HepG2 (cell line): Measurements from ENCODE around the gene TEKT5. TPM values are rescaled to one million over a fixed set of nuclear protein-coding genes. Genes with fewer than 3 reads are reported as not detected.

Experiments used
- ATAC-seq: fragments of 200-7000 bp; cut with Tn5 transposase; 3 replicates; pipeline ENCODE4 v1.9.1; 2020; ENCODE audit warnings: mild to moderate bottlenecking, moderate library complexity
- BruUV-seq: library from RNA; stranded (reverse); fragments of 400-500 nt; replicated peaks from 2 replicates; lab custom pipeline; 2021; lab: Mats Ljungman, UMichigan
- CTCF ChIA-PET: fragments of 300-600 bp; formaldehyde crosslinking; extraction: SDS; loops from one replicate; lab custom pipeline; 2021; ENCODE audit warnings: low total read pairs, inconsistent platforms, low intra/inter-chr PET ratio; lab: Yijun Ruan, JAX
- POLR2A ChIA-PET: fragments of 350-600 bp; sonication (Branson Sonifier 250); formaldehyde crosslinking; loops from one replicate; lab custom pipeline; 2020; ENCODE audit warnings: antibody characterized with exemption, inconsistent platforms; lab: Yijun Ruan, JAX
- DNase-seq: peaks from one replicate; pipeline ENCODE4 v3.0.0-alpha.2; 2015; ENCODE audit warnings: low spot score
- FAIRE-seq: peaks from 3 replicates; lab custom pipeline; 2011; peaks lifted over from hg19 to GRCh38; lab: Jason Lieb, UNC
- H2AFZ ChIP-seq: one replicate; pipeline ENCODE4 v1.6.1; 2011; ENCODE audit warnings: low read length, inconsistent platforms
- H3K27ac ChIP-seq: fragments of 300-600 bp; 3 replicates; pipeline ENCODE4 v1.8.0; 2011; ENCODE audit warnings: mixed run types, mild to moderate bottlenecking, mixed read lengths, low read length, inconsistent platforms; ENCODE audit not compliant: insufficient read depth; ENCODE audit errors: extremely low read length
- H3K27me3 ChIP-seq, 2 experiments: fragments of 200-600 bp in 1 of 2; 2 replicates in 1 of 2; 3 replicates in 1 of 2; pipeline versions ENCODE4 v1.6.0 to v1.8.0; 2011; ENCODE audit warnings: low read length in 2 of 2, mild to moderate bottlenecking in 2 of 2, moderate library complexity in 2 of 2, inconsistent platforms in 1 of 2; ENCODE audit not compliant: insufficient read depth in 2 of 2, control insufficient read depth in 1 of 2
- H3K36me3 ChIP-seq, 2 experiments: fragments of 200-600 bp in 1 of 2; replicated peaks in 1 of 2; 2 replicates in 1 of 2; 3 replicates in 1 of 2; pipeline versions ENCODE4 v1.5.1 to v1.8.0; 2011; ENCODE audit warnings: low read length in 2 of 2, inconsistent platforms in 1 of 2; ENCODE audit not compliant: insufficient read depth in 2 of 2, control insufficient read depth in 1 of 2
- H3K4me1 ChIP-seq: 2 replicates; pipeline ENCODE4 v1.5.1; 2012; ENCODE audit warnings: low read length, inconsistent platforms; ENCODE audit not compliant: insufficient read depth
- H3K4me2 ChIP-seq: 2 replicates; pipeline ENCODE4 v1.6.0; 2011; ENCODE audit warnings: low read depth, low read length, inconsistent platforms
- H3K4me3 ChIP-seq, 3 experiments: fragments of 200-600 bp in 1 of 3; sonication (generic), shearing (Covaris generic) in 1 of 3; replicated peaks in 1 of 3; 2 replicates each; pipeline ENCODE4 v1.5.1; 2011 to 2016; ENCODE audit warnings: low read length in 3 of 3, inconsistent platforms in 2 of 3, low read depth in 2 of 3, mild to moderate bottlenecking in 2 of 3, control low read depth in 1 of 3, mixed read lengths in 1 of 3; ENCODE audit not compliant: insufficient read depth in 1 of 3
- H3K79me2 ChIP-seq: one replicate; pipeline ENCODE4 v1.6.1; 2011; ENCODE audit warnings: low read length, inconsistent platforms; ENCODE audit not compliant: insufficient read depth
- H3K9ac ChIP-seq: 2 replicates; pipeline ENCODE4 v1.6.0; 2011; ENCODE audit warnings: mild to moderate bottlenecking, low read depth, low read length, inconsistent platforms; ENCODE audit not compliant: insufficient read depth
- H3K9me3 ChIP-seq: 2 replicates; pipeline ENCODE4 v1.5.1; 2012; ENCODE audit warnings: mild to moderate bottlenecking, low read length
- H4K20me1 ChIP-seq: 2 replicates; pipeline ENCODE4 v1.6.0; 2011; ENCODE audit warnings: inconsistent platforms, mild to moderate bottlenecking, low read length, moderate library complexity; ENCODE audit not compliant: insufficient read depth
- CTCF ChIP-seq: sonication (generic); formaldehyde crosslinking; IDR thresholded peaks from 2 replicates; pipeline ENCODE4 v1.5.0; 2020; ENCODE audit warnings: mild to moderate bottlenecking, missing genetic modification reagents, moderate library complexity
- EHMT2 ChIP-seq: fragments of 200-600 bp; sonication (generic); IDR thresholded peaks from 2 replicates; pipeline ENCODE4 v1.7.0; 2017; ENCODE audit warnings: antibody characterized with exemption, low read depth, low read length, borderline replicate concordance
- FOXK2 ChIP-seq: fragments of 450-650 bp; IDR thresholded peaks from 2 replicates; pipeline ENCODE4 v1.6.1; 2016
- GLMP ChIP-seq: sonication (generic); formaldehyde crosslinking; IDR thresholded peaks from 2 replicates; pipeline ENCODE4 v1.9.0; 2021; ENCODE audit warnings: missing genetic modification reagents, mild to moderate bottlenecking, borderline replicate concordance
- HOXA7 ChIP-seq: sonication (generic); formaldehyde crosslinking; IDR thresholded peaks from 2 replicates; pipeline ENCODE4 v1.8.1; 2022; ENCODE audit warnings: mild to moderate bottlenecking, missing genetic modification reagents, moderate library complexity
- MEIS2 ChIP-seq: sonication (generic); formaldehyde crosslinking; IDR thresholded peaks from 2 replicates; pipeline ENCODE4 v1.9.0; 2021; ENCODE audit warnings: mild to moderate bottlenecking, missing genetic modification reagents
- NBN ChIP-seq: fragments of 450-650 bp; conservative IDR thresholded peaks from 2 replicates; pipeline ENCODE4 v1.6.1; 2017
- POGK ChIP-seq: sonication (generic); formaldehyde crosslinking; conservative IDR thresholded peaks from 2 replicates; pipeline ENCODE4 v1.8.0; 2022; ENCODE audit warnings: mild to moderate bottlenecking, moderate library complexity, missing genetic modification reagents
- SNAI1 ChIP-seq: sonication (generic); formaldehyde crosslinking; IDR thresholded peaks from 2 replicates; pipeline ENCODE4 v1.5.0; 2020; ENCODE audit warnings: mild to moderate bottlenecking, missing genetic modification reagents, borderline replicate concordance
- ZBTB14 ChIP-seq: sonication (generic); formaldehyde crosslinking; IDR thresholded peaks from 2 replicates; pipeline ENCODE4 v1.4.0; 2020; ENCODE audit warnings: missing genetic modification reagents
- ZBTB8A ChIP-seq: sonication (generic); formaldehyde crosslinking; IDR thresholded peaks from 2 replicates; pipeline ENCODE4 v1.4.0; 2020; ENCODE audit warnings: mild to moderate bottlenecking, low read depth, missing genetic modification reagents, borderline replicate concordance
- ZNF24 ChIP-seq: fragments of 450-650 bp; IDR thresholded peaks from 2 replicates; pipeline ENCODE4 v1.6.1; 2017; ENCODE audit warnings: antibody characterized with exemption, mild to moderate bottlenecking
- ZNF282 ChIP-seq: fragments of 450-650 bp; IDR thresholded peaks from 2 replicates; pipeline ENCODE4 v1.6.1; 2018; ENCODE audit not compliant: partially characterized antibody
- ZNF468 ChIP-seq: sonication (generic); formaldehyde crosslinking; IDR thresholded peaks from 2 replicates; pipeline ENCODE4 v1.8.0; 2022; ENCODE audit warnings: mild to moderate bottlenecking, moderate library complexity, missing genetic modification reagents
- ZNF567 ChIP-seq: sonication (generic); formaldehyde crosslinking; IDR thresholded peaks from 2 replicates; pipeline ENCODE4 v1.8.1; 2023; ENCODE audit warnings: mild to moderate bottlenecking, missing genetic modification reagents, borderline replicate concordance
- ZNF580 ChIP-seq: IDR thresholded peaks from 2 replicates; pipeline ENCODE4 v1.6.1; 2016; ENCODE audit warnings: low read depth, borderline replicate concordance
- ZNF776 ChIP-seq: sonication (generic); formaldehyde crosslinking; IDR thresholded peaks from 2 replicates; pipeline ENCODE4 v1.4.0; 2020; ENCODE audit warnings: mild to moderate bottlenecking, missing genetic modification reagents
- ZNF883 ChIP-seq: sonication (generic); formaldehyde crosslinking; IDR thresholded peaks from 2 replicates; pipeline ENCODE4 v1.5.1; 2020; ENCODE audit warnings: mild to moderate bottlenecking, missing genetic modification reagents; ENCODE audit errors: not compliant biosample characterization
- WGBS: methylation state at CpG from one replicate; pipeline ENCODE4 v1.1.6; 2017; ENCODE audit warnings: low lambda C conversion rate; 5-methylcytosine and 5-hydroxymethylcytosine counted together
- in situ Hi-C: cut with HindIII; loops from 2 replicates; pipeline ENCODE4 v1.10.0; 2017; ENCODE audit warnings: low pct_unique_long_range_greater_than_20kb; ENCODE audit not compliant: extremely low pct_ligation_motif_present
- intact Hi-C: fragments of 100-400 bp; cut with micrococcal nuclease; formaldehyde crosslinking; loops from one replicate; pipeline ENCODE4 v1.10.0; 2022; ENCODE audit not compliant: unreplicated experiment
- polyA plus RNA-seq, 8 experiments: library from polyadenylated mRNA; depleted of rRNA in 3 of 8; stranded (reverse) in 7 of 8; unstranded in 1 of 8; fragments of >200 nt; fragmentation: Illumina TruSeq in 4 of 8; extraction: Trizol in 4 of 8; gene quantifications; 2 replicates each; pipeline versions ENCODE4 v1.2.1 to v1.2.3, GENCODE V29; 2011 to 2016; ENCODE audit warnings: low read depth in 4 of 8, missing spikeins in 1 of 8, mixed read lengths in 1 of 8; ENCODE audit not compliant: insufficient read depth in 1 of 8
- total RNA-seq, 5 experiments: library from RNA; depleted of rRNA; stranded (reverse); fragments of >200 nt; fragmentation: Illumina TruSeq; extraction: Trizol; gene quantifications; 2 replicates each; pipeline ENCODE4 v1.2.3, GENCODE V29; 2016; ENCODE audit warnings: low read depth in 1 of 5

Gene TEKT5
- total and polyA plus RNA-seq, 2 of the 13 experiments (the other 11 are each of a cell fraction or from before 2014, with no cell fraction given) = 0.16 TPM; not detected in 1

GRCh38 chr16:10678655-10679054 is 16.1 kb downstream of the TEKT5 start:
- in situ Hi-C loops = no loop called here
- BruUV-seq = no TSS peak
- CTCF ChIA-PET = no interaction called here

More at GRCh38 chr16:10678655-10679054, 16.1 kb downstream of the TEKT5 start:
- WGBS = 33% methylated on average over 2 of the region's 2 CpGs
- no peak overlapping the region for H3K4me2 ChIP-seq
- intact Hi-C loops = no loop called here
- H3K27me3 ChIP-seq = peaks cover 8 to 35% of the 10 kb centered on the region in 2 experiments; a peak in 4 of 5 replicates
- no peak overlapping the region for H2AFZ ChIP-seq
- POLR2A ChIA-PET = no interaction called here
- no peaks in the 10 kb centered on the region for H3K36me3 ChIP-seq
- no peak overlapping the region for H3K27ac ChIP-seq
- H4K20me1 ChIP-seq = no peaks in the 10 kb centered on the region
- no peak overlapping the region for H3K4me3 ChIP-seq
- DNase-seq (no peak), FAIRE-seq (no peak)
- no peaks in the 10 kb centered on the region for H3K79me2 ChIP-seq
- no peak overlapping the region for H3K9ac ChIP-seq
- H3K9me3 ChIP-seq = no peaks in the 10 kb centered on the region
- TF ChIP-seq MEIS2 (CRISPR knock-in tag) (no peak), POGK (CRISPR knock-in tag) (no peak), ZNF468 (CRISPR knock-in tag) (no peak), ZNF883 (CRISPR knock-in tag) (no peak), ZNF282 (no peak), ZNF580 (CRISPR knock-in tag) (no peak), ZBTB8A (CRISPR knock-in tag) (no peak), CTCF (no peak), HOXA7 (CRISPR knock-in tag) (no peak), FOXK2 (no peak), EHMT2 (no peak), ZNF776 (CRISPR knock-in tag) (no peak), ZNF567 (no peak), GLMP (CRISPR knock-in tag) (no peak), SNAI1 (CRISPR knock-in tag) (no peak), ZNF24 (no peak), NBN (no peak), ZBTB14 (CRISPR knock-in tag) (no peak)
- TF ChIP-seq, all 625 proteins: peak for 0
- no peak for ATAC-seq
- H3K4me1 ChIP-seq = peaks cover 6% of the 10 kb centered on the region; the same call in 1 of the 2 replicates
